Measurements from ENCODE around the gene VNN1. TPM values are rescaled to one million over a fixed set of nuclear protein-coding genes. Genes with fewer than 3 reads are reported as not detected.
"Not testable (repeated sequence)": the region's sequence is repeated elsewhere in the genome, so short reads cannot be mapped to it uniquely, and the experiment has no call there.

Gene VNN1
- total and polyA plus RNA-seq, 4 donors = 2.2 to 64.9 (median 3.3) TPM

GRCh38 chr6:132708002-132708401, 5.9 kb downstream of the VNN1 start:
- ATAC-seq (ENCODE audit: insufficient read depth, low FRiP score) (no peak), DNase-seq (no peak)
- no peaks in the 10 kb centered on the region for H3K4me1 ChIP-seq (ENCODE audit: control insufficient read depth in 5 of 5, insufficient read depth in 5 of 5, low read length in 5 of 5)
- no peak for TF ChIP-seq CTCF (IDR thresholded peaks at IDR 0.05; ENCODE audit: control extremely low read depth, extremely low read depth)
- peaks cover 0 to 11% (median 0%) of the 10 kb centered on the region in 4 donors for H3K9me3 ChIP-seq (ENCODE audit: control insufficient read depth in 4 of 4, insufficient read depth in 3 of 4, low read length in 3 of 4)
- no peak overlapping the region for H3K27ac ChIP-seq (ENCODE audit: low read depth in 1 of 2, low read length in 1 of 2)
- no peaks in the 10 kb centered on the region for H3K27me3 ChIP-seq (ENCODE audit: control insufficient read depth in 3 of 3, insufficient read depth in 3 of 3, low read length in 2 of 3)
- no peak overlapping the region for H3K9ac ChIP-seq (ENCODE audit: insufficient read depth in 1 of 2, low read length in 2 of 2)
- H3K36me3 ChIP-seq (ENCODE audit: control insufficient read depth in 4 of 4, insufficient read depth in 4 of 4, low read length in 4 of 4) = no peaks in the 10 kb centered on the region
- H3K4me3 ChIP-seq = no peak overlapping the region

- not testable (repeated sequence) for ATAC-seq (ENCODE audit: insufficient read depth, low FRiP score)
Observed at GRCh38 chr6:132706756-132707155, 7.1 kb downstream of the VNN1 start.

GRCh38 chr6:132703936-132704335, 9.9 kb downstream of the VNN1 start:
- Histone ChIP-seq H3K4me3 (no peak overlapping the region), H3K9me3 (ENCODE audit: control insufficient read depth in 4 of 4, insufficient read depth in 3 of 4, low read length in 3 of 4) (peaks cover 0 to 11% (median 0%) of the 10 kb centered on the region in 4 donors), H3K36me3 (ENCODE audit: control insufficient read depth in 4 of 4, insufficient read depth in 4 of 4, low read length in 4 of 4) (no peaks in the 10 kb centered on the region), H3K9ac (ENCODE audit: insufficient read depth in 1 of 2, low read length in 2 of 2) (no peak overlapping the region), H3K27me3 (ENCODE audit: control insufficient read depth in 3 of 3, insufficient read depth in 3 of 3, low read length in 2 of 3) (no peaks in the 10 kb centered on the region), H3K27ac (ENCODE audit: low read depth in 1 of 2, low read length in 1 of 2) (no peak overlapping the region), H3K4me1 (ENCODE audit: control insufficient read depth in 5 of 5, insufficient read depth in 5 of 5, low read length in 5 of 5) (no peaks in the 10 kb centered on the region)
- TF ChIP-seq CTCF (IDR thresholded peaks at IDR 0.05; ENCODE audit: control extremely low read depth, extremely low read depth) = no peak
- DNase-seq (no peak), ATAC-seq (ENCODE audit: insufficient read depth, low FRiP score) (no peak)

More at GRCh38 chr6:132706756-132707155, 7.1 kb downstream of the VNN1 start:
- peaks cover 0 to 11% (median 0%) of the 10 kb centered on the region in 4 donors for H3K9me3 ChIP-seq (ENCODE audit: control insufficient read depth in 4 of 4, insufficient read depth in 3 of 4, low read length in 3 of 4)
- H3K36me3 ChIP-seq (ENCODE audit: control insufficient read depth in 4 of 4, insufficient read depth in 4 of 4, low read length in 4 of 4); H3K27me3 ChIP-seq (ENCODE audit: control insufficient read depth in 3 of 3, insufficient read depth in 3 of 3, low read length in 2 of 3); H3K4me1 ChIP-seq (ENCODE audit: control insufficient read depth in 5 of 5, insufficient read depth in 5 of 5, low read length in 5 of 5); H3K4me3 ChIP-seq; H3K27ac ChIP-seq (ENCODE audit: low read depth in 1 of 2, low read length in 1 of 2); H3K9ac ChIP-seq (ENCODE audit: insufficient read depth in 1 of 2, low read length in 2 of 2); DNase-seq: not testable (repeated sequence)
- WGBS, 2 donors = 95 to 100% methylated on average over 4 of the region's 4 CpGs

- 58 to 83% methylated on average over 1 of the region's 1 CpG for WGBS, 2 donors
Observed at GRCh38 chr6:132698608-132699007, 15.2 kb downstream of the VNN1 start.

More at GRCh38 chr6:132698608-132699007, 15.2 kb downstream of the VNN1 start:
- ATAC-seq (ENCODE audit: insufficient read depth, low FRiP score) = no peak
- Histone ChIP-seq H3K4me3 (no peak overlapping the region), H3K27me3 (ENCODE audit: control insufficient read depth in 3 of 3, insufficient read depth in 3 of 3, low read length in 2 of 3) (no peaks in the 10 kb centered on the region), H3K9ac (ENCODE audit: insufficient read depth in 1 of 2, low read length in 2 of 2) (no peak overlapping the region), H3K27ac (ENCODE audit: low read depth in 1 of 2, low read length in 1 of 2) (no peak overlapping the region), H3K9me3 (ENCODE audit: control insufficient read depth in 4 of 4, insufficient read depth in 3 of 4, low read length in 3 of 4) (peaks cover 0 to 5% (median 2%) of the 10 kb centered on the region in 4 donors), H3K4me1 (ENCODE audit: control insufficient read depth in 5 of 5, insufficient read depth in 5 of 5, low read length in 5 of 5) (no peaks in the 10 kb centered on the region), H3K36me3 (ENCODE audit: control insufficient read depth in 4 of 4, insufficient read depth in 4 of 4, low read length in 4 of 4) (no peaks in the 10 kb centered on the region)
- no peak for DNase-seq
- TF ChIP-seq CTCF (IDR thresholded peaks at IDR 0.05; ENCODE audit: control extremely low read depth, extremely low read depth) = no peak

Measured in lung (tissue), 12 donors.